GM19452 (cell line): ENCODE measurements around the gene TLN1.

Experiments used
- ATAC-seq: cut with Tn5 transposase; IDR thresholded peaks from one replicate; pipeline ENCODE4 v1.9.1; 2021; ENCODE audit not compliant: unreplicated experiment

The TLN1 gene

DNA sequence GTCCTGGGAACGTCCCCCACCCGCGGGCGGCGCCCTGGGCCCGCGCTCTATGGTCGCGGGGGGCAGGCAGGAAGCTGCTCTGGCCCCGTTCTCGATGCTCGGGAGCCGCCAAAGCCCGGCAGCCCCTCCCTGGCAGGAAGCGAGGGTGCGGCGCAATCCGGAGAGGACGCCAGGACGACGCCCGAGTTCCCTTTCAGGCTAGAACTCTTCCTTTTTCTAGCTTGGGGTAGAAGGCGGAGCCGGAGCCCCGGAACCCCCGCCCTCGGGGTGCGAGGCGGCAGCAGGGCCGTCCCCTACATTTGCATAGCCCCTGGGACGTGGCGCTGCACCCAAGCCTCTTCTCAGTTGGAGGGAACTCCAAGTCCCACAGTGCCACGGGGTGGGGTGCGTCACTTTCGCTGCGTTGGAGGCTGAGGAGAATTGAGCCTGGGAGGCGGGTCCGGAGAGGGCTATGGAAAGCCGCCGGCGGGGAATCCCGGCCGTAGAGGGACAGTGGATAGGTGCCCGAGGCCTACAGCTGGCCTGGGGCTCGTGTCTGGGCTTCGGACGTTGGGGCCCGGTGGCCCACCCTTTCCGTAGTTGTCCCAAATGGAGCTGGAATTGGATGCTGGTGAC, at the start of gene TLN1, which contains the start of gene CREB3:
Gene TLN1, minus strand, starts transcription at position 11 of the 615 bp plus-strand sequence. CDS start 6,501 bp downstream, outside the sequence.
Gene CREB3, plus strand, starts transcription at position 482 of the 615 bp plus-strand sequence. Its CDS starts 107 bp downstream, at position 589.
- ATAC-seq: peak; percentile 77

DNA sequence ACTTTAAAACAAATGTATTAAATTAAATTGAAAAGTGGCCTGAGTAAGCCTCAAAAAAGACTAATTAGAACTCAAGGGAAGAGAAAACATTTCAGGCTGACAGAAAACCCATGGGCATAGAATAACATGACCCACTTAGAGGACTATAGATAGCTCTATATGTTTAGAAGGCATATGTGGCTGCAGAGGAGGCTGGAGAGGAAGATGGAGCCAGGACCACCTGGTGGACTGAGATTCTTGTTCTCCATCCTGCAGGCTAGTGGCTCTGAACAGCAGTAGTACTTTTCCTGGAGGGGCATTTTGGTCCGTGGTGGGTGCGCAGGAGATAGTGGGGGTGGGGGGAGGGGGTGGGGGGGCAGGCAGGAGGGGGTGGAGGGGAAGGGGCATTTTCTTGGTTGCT, 49.1 kb upstream of the TLN1 start:
- no peak for ATAC-seq

DNA sequence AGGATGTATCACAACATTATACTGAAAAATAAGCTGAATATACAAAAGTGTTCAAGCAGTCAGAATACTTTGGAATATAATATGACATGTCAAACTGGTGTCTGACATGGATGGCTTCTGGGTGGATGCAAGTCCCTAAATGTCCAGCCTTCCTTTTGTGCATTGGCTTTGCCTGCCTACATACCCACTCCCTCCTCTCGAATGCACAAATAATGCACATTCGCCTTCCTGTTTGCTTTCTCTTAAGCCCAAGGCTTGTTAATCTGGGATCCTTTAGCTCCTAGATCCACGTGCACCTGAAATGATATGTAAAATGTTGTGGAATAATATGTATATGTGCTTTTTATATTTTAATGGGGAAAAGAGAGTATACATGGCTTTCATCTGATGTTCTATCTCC, 46.5 kb upstream of the TLN1 start:
- ATAC-seq: no peak

- no peak for ATAC-seq
These were observed 44.0 kb upstream of the TLN1 start for GRCh38 chr9:35776018-35776417.

DNA sequence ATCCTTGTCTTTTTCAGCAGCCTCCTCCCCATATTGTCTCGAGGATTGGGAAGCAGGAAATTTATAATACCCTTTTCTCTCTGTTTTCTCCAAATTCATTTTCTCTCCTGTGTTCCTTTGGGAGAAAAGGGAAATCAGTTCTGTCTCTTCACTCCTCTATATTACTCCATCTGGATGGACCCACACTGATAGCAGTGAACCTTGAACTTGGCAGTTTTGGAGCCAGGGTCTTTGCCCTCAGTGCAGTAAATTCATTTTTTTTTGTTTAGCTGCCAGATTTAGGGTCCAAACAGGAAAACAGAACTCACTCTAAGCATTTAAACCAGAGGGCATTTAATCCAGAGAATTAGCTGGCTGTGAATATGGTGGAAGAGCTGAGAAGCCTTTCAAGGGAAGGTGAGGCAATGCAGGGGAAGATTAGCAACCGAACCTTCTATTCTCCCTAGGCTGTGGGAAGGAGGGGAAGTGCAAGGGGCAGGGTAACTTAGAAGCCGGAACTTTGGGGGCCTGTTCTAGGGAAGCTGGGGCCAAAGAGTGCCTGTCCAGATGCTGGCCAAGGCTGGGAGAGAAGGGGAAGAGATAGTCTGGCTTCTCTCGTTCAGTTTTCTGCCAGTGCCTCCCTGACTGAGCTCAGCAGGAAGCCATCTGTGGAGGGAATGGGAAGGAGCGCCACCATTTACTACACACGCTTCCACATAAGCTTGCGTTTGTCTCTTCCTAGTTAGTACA, 43.1 kb upstream of the TLN1 start:
- no peak for ATAC-seq

- ATAC-seq: no peak
These were observed 39.9 kb upstream of the TLN1 start for GRCh38 chr9:35771943-35772342.

DNA sequence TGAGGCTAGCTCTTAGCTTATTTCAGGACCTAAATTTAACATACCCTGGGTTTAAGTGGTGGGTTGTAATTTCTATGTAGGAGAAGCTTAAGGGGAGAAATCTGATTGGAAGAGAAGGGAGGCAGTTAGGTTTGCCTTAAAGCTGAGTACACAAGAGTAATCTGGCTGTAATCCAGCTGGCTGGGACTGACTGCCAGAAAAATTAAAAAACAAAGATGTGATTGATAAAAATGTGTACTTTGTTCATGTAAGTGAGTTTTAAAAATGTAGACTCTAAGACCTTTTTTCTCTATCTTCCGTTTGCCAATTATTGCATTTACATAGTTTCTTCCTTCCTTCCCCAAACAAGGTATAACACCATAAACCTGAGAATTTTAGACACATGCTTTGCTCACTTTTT, 39.5 kb upstream of the TLN1 start:
- no peak for ATAC-seq

- ATAC-seq: no peak
These were observed 39.1 kb upstream of the TLN1 start for GRCh38 chr9:35771075-35771433.

DNA sequence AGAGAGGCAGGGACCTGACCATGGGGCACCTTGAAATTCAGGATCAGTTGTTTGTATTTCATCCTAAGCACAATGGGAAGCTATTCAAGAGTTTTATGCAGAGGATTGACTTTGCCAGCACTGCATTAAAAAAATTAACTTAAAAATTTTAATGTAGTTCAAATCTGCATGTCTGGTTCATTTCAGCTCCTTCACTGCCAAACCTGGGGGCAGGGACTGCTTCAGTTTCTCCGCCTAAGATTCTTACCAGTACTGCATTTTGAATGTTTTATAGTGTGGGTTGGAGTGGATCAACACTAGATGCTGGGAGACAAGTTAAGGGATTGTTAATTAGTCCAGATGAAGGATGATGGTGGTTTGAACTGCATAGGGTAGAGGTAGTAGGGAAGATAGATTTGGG, 37.8 kb upstream of the TLN1 start:
- ATAC-seq: no peak

GRCh38 chr9:35767458-35767857, 35.5 kb upstream of the TLN1 start:
- no peak for ATAC-seq

- ATAC-seq: no peak
These were observed 35.0 kb upstream of the TLN1 start for GRCh38 chr9:35766997-35767396.

DNA sequence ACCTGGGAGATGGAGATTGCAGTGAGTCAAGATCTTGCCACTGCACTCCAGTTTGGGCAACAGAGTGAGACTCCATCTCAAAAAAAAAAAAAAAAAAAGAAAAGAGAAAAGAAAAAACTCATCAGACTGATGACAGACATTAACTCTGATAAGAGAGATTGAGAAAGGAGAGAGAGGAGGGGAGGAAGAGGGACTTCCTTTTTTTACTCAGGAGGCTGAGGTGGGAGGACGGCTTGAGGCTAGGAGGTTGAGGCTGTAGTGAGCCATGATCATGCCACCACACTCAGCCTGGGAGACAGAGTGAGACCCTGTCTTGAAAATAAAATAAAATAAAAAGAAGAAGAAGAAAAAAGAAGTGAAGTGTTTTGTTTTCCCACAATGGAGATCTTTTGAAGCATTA, 31.8 kb upstream of the TLN1 start:
- no peak for ATAC-seq

DNA sequence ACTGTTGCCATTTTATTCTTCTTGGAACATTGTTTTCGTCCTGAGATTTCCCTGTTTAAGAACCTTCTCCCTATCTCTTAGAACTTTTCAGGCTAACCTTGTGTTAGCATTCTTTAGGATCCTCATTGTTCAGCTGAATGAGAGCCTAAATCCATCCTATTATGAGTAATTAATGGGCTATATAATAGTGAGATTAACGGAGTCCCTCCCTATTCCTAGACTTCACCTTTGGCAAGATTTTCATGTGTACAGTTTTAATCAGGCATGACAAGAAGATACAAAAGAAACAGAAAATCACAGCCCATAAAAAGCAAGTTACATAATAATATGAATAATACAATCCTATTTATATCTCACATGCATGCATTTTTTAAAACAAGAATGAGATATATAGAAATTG, 31.2 kb upstream of the TLN1 start:
- ATAC-seq: no peak

GRCh38 chr9:35760651-35761050, 28.7 kb upstream of the TLN1 start:
- no peak for ATAC-seq

- ATAC-seq: no peak
These were observed 27.8 kb upstream of the TLN1 start for GRCh38 chr9:35759795-35760194.

GRCh38 chr9:35758475-35759050, 26.6 kb upstream of the TLN1 start:
- ATAC-seq: no peak

- ATAC-seq: no peak
These were observed 25.9 kb upstream of the TLN1 start for GRCh38 chr9:35757892-35758275.

- ATAC-seq: peak; percentile 39
These were observed 25.4 kb upstream of the TLN1 start for GRCh38 chr9:35757226-35757891.

GRCh38 chr9:35756275-35757225, 24.6 kb upstream of the TLN1 start:
- peak; percentile 57 for ATAC-seq

DNA sequence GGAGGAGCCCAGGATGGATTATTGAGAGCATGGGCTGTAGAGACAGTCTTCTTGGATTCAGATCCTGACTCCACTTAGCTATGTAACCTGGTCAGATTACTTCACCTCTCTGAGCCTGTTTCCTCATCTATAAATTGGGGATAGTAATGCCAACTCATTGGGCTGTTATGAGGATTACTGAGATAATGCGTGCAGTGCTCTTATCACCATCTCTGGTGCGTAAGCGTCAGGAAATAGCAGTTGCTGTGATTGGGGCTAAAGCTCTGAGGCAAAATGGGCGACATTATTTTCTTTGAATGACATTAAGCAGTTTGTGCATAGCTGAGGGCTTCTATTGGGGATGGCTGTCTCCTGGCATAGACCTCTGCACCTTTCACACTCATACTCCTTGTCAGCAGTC, 23.1 kb upstream of the TLN1 start:
- ATAC-seq: no peak

- no peak for ATAC-seq
These were observed 22.3 kb upstream of the TLN1 start, which contains the start of gene MSMP for GRCh38 chr9:35754264-35754663. Gene MSMP, minus strand, starts transcription at chr9:35754276. Its CDS starts 147 bp downstream, at chr9:35754129.
